Stomach (tissue), 9 donors: Measurements from ENCODE around the gene ADAMTS15. TPM values are rescaled to one million over a fixed set of nuclear protein-coding genes. Genes with fewer than 3 reads are reported as not detected.

ENCODE experiments used
- DNase-seq, 2 donors: peaks; one replicate each; pipeline versions ENCODE4 v3.0.0 to v3.0.0-alpha.2; 2013 to 2019
- H3K27ac ChIP-seq, 5 donors: fragments of 200-600 bp in 4 of 5; sonication (generic) in 4 of 5; one replicate each; pipeline ENCODE4 v1.5.1; 2013 to 2019; ENCODE audit warnings: mild to moderate bottlenecking in 1 of 5, moderate library complexity in 1 of 5
- H3K27me3 ChIP-seq, 3 donors: fragments of 200-600 bp; sonication (generic); one replicate each; pipeline ENCODE4 v1.5.1; 2017 to 2019; ENCODE audit warnings: mixed run types in 1 of 3
- H3K36me3 ChIP-seq, 4 donors: fragments of 200-600 bp; sonication (generic); 1 replicate in 3 of 4; 2 replicates in 1 of 4; pipeline ENCODE4 v1.5.1; 2016 to 2019
- H3K4me1 ChIP-seq, 4 donors: fragments of 200-600 bp; sonication (generic); one replicate each; pipeline ENCODE4 v1.5.1; 2016 to 2019
- H3K4me3 ChIP-seq, 4 donors: fragments of 200-600 bp; sonication (generic) in 3 of 4; one replicate each; pipeline ENCODE4 v1.5.1; 2016 to 2019; ENCODE audit warnings: mild to moderate bottlenecking in 1 of 4
- H3K9me3 ChIP-seq, 4 donors: fragments of 200-600 bp; sonication (generic); one replicate each; pipeline ENCODE4 v1.5.1; 2016 to 2019
- EP300 ChIP-seq: sonication (generic); formaldehyde crosslinking; IDR thresholded peaks from one replicate; pipeline ENCODE4 v1.6.1; 2017; ENCODE audit warnings: antibody characterized with exemption
- POLR2A ChIP-seq, 4 donors: fragments of 450-650 bp; IDR thresholded peaks; one replicate each; pipeline ENCODE4 v1.6.1; 2016; ENCODE audit warnings: antibody characterized with exemption in 4 of 4, control low read depth in 2 of 4, mild to moderate bottlenecking in 1 of 4, moderate library complexity in 1 of 4
- POLR2AphosphoS5 ChIP-seq, 3 donors: sonication (generic); formaldehyde crosslinking; IDR thresholded peaks; one replicate each; pipeline ENCODE4 v1.6.1; 2016; ENCODE audit warnings: antibody characterized with exemption in 3 of 3
- WGBS, 5 donors: extraction: QIAGEN DNeasy Blood & Tissue Kit in 3 of 5; methylation state at CpG; one replicate each; pipeline versions ENCODE4 v1.1.5 to v1.1.7; 2013 to 2018; 5-methylcytosine and 5-hydroxymethylcytosine counted together
- intact Hi-C: fragments of 100-400 bp; cut with DNase I; formaldehyde crosslinking; loops from one replicate; pipeline ENCODE4 v1.15.1; 2023; ENCODE audit warnings: low total_unique reads
- polyA plus RNA-seq, 3 donors: library from polyadenylated mRNA; stranded (reverse); fragments of 200-250 nt; gene quantifications; one replicate each; pipeline ENCODE4 v1.2.3, GENCODE V29; 2013
- total RNA-seq, 5 donors: library from RNA; depleted of rRNA; stranded (reverse); fragments of >200 nt; gene quantifications; one replicate each; pipeline versions ENCODE4 v1.1.0 to v1.2.3, GENCODE V29; 2014 to 2016
- TF ChIP-seq, protein P1 (sequence below), 7 experiments: fragments of 450-650 bp in 4 of 7; fragments of 200-600 bp in 3 of 7; sonication (generic) in 3 of 7; IDR thresholded peaks; one replicate each; pipeline ENCODE4 v1.5.1; 2016 to 2019; ENCODE audit warnings: antibody characterized with exemption in 7 of 7, control low read depth in 2 of 7, mild to moderate bottlenecking in 1 of 7
- donor health status: healthy with polysubstance abuse.
- donor health status: Bipolar disorder and iron deficiency.
- donor health status: healthy.

ADAMTS15 gene
- total and polyA plus RNA-seq, 8 donors, result 1.4 to 23.5 (median 2.4) TPM

DNA sequence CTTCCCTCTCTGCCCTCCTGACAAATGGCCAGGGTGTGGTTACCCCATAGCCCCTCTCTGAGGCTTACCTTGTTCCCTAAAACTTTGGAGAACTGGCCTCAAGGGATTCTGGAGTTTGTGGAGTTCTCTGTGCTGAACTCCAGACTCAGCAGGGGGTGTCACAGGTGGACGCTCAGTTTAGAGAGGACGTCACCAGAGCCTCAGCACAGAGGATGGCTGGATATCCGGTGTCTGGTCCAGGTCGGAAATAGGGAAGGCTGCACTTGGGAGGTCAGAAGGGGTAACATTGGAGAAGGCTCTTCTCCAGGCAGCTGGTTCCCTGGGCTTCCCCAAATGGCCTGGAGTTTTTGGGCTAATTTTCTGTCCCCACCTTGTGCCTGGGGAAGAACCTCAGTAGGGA lies 64.2 kb downstream of the ADAMTS15 start:
- H3K4me3 ChIP-seq, result no peak overlapping the region
- H3K27ac ChIP-seq, result peak overlapping the region; percentile 14 to 82 (median 54)
- peaks cover 3 to 31% (median 16%) of the 10 kb centered on the region in 4 donors for H3K4me1 ChIP-seq
- no peak for DNase-seq
- no peaks in the 10 kb centered on the region for H3K27me3 ChIP-seq
- H3K36me3 ChIP-seq, result no peaks in the 10 kb centered on the region
- no peak for TF ChIP-seq EP300
- no peak for TF ChIP-seq POLR2A (IDR thresholded peaks at IDR 0.05)
- TF ChIP-seq, protein P1, sequence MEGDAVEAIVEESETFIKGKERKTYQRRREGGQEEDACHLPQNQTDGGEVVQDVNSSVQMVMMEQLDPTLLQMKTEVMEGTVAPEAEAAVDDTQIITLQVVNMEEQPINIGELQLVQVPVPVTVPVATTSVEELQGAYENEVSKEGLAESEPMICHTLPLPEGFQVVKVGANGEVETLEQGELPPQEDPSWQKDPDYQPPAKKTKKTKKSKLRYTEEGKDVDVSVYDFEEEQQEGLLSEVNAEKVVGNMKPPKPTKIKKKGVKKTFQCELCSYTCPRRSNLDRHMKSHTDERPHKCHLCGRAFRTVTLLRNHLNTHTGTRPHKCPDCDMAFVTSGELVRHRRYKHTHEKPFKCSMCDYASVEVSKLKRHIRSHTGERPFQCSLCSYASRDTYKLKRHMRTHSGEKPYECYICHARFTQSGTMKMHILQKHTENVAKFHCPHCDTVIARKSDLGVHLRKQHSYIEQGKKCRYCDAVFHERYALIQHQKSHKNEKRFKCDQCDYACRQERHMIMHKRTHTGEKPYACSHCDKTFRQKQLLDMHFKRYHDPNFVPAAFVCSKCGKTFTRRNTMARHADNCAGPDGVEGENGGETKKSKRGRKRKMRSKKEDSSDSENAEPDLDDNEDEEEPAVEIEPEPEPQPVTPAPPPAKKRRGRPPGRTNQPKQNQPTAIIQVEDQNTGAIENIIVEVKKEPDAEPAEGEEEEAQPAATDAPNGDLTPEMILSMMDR (IDR thresholded peaks at IDR 0.05), result no peak
- no peak for TF ChIP-seq POLR2AphosphoS5 (IDR thresholded peaks at IDR 0.05)
- WGBS, 5 donors, result 85 to 98% (median 89%) methylated on average over 4 of the region's 4 CpGs
- H3K9me3 ChIP-seq, result peaks cover 0 to 3% (median under 1%) of the 10 kb centered on the region in 4 donors
- intact Hi-C loops, result no loop called here

DNA sequence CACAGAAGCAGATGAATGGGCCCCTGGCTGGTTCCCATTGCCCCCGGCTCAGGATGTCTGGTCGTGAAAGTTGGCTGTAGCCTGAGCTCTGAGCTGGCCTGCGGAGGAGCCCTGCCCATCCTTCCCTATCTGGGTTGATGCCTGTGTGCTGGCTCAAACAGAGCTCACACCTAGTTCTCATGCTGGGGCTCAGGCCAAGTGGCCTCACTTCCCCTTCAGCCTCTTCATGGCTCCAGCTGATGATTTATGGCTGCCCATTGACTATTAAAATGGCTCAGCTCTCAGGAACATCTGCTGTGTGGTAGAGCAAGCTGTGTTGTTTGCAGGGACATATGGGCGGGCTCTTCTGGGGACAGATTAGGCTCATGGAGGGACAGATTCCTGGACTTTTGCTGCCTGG lies 64.7 kb downstream of the ADAMTS15 start:
- peak; percentile 47 to 69 for DNase-seq
- intact Hi-C loops, result no loop called here
- peak overlapping the region; percentile 14 to 82 (median 58) for H3K27ac ChIP-seq

DNA sequence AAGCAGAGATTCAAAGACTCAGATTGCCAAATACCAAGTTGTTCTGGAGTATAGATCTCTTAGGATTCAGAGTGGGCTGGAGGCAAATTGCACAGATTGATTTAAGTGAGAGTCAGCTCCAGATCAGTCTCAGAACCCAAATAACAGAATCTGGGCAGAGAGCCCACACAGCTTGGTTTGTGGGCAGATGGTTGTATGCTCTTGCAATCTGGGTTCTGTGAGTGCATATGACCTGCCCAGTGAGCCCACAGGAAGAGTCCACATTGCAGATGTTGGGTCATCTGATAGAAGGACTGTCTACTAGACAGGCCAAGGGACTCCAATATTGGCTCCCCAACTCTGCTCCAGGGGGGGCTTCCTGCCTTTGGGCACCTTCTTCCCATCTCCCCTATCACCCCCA lies 65.9 kb downstream of the ADAMTS15 start:
- Histone ChIP-seq H3K36me3 (no peaks in the 10 kb centered on the region), H3K27ac (no peak overlapping the region), H3K9me3 (no peaks in the 10 kb centered on the region), H3K4me1 (peaks cover 5 to 27% (median 13%) of the 10 kb centered on the region in 4 donors), H3K27me3 (no peaks in the 10 kb centered on the region), H3K4me3 (no peak overlapping the region)
- no peak for DNase-seq
- intact Hi-C loops, result no loop called here
- TF ChIP-seq, protein P1 (IDR thresholded peaks at IDR 0.05), result no peak
- TF ChIP-seq EP300, result no peak
- TF ChIP-seq POLR2AphosphoS5 (IDR thresholded peaks at IDR 0.05), result no peak
- TF ChIP-seq POLR2A (IDR thresholded peaks at IDR 0.05), result no peak

More for the DNA sequence above, 64.7 kb downstream of the ADAMTS15 start:
- Histone ChIP-seq H3K36me3 (no peaks in the 10 kb centered on the region), H3K4me1 (peaks cover 3 to 31% (median 16%) of the 10 kb centered on the region in 4 donors), H3K27me3 (no peaks in the 10 kb centered on the region), H3K4me3 (no peak overlapping the region), H3K9me3 (no peaks in the 10 kb centered on the region)
- WGBS, 5 donors, result 20 to 57% (median 21%) methylated on average over 2 to 4 of the region's 4 CpGs
- peak in 2 of 3 donors; percentile 38 to 40 for TF ChIP-seq POLR2AphosphoS5 (IDR thresholded peaks at IDR 0.05)
- no peak for TF ChIP-seq POLR2A (IDR thresholded peaks at IDR 0.05)
- no peak for TF ChIP-seq EP300
- TF ChIP-seq, protein P1 (IDR thresholded peaks at IDR 0.05), result no peak

- no peak for DNase-seq
- peaks cover 5 to 22% (median 13%) of the 10 kb centered on the region in 4 donors for H3K4me1 ChIP-seq
- no peak overlapping the region for H3K4me3 ChIP-seq
- no peaks in the 10 kb centered on the region for H3K36me3 ChIP-seq
- intact Hi-C loops, result no loop called here
- WGBS, 5 donors, result 80 to 96% (median 93%) methylated on average over 6 of the region's 6 CpGs
- H3K27me3 ChIP-seq, result no peaks in the 10 kb centered on the region
- TF ChIP-seq EP300 (no peak), POLR2AphosphoS5 (IDR thresholded peaks at IDR 0.05) (no peak), POLR2A (IDR thresholded peaks at IDR 0.05) (no peak)
- TF ChIP-seq, protein P1 (IDR thresholded peaks at IDR 0.05), result no peak
- H3K9me3 ChIP-seq, result no peaks in the 10 kb centered on the region
- no peak overlapping the region for H3K27ac ChIP-seq
Observed at GRCh38 chr11:130514851-130515250, 66.4 kb downstream of the ADAMTS15 start.
